Right cardiac atrium (tissue), 5 donors: Measurements from ENCODE around the gene MPP2. TPM values are rescaled to one million over a fixed set of nuclear protein-coding genes. Genes with fewer than 3 reads are reported as not detected.
"Not testable (repeated sequence)": the region's sequence is repeated elsewhere in the genome, so short reads cannot be mapped to it uniquely, and the experiment has no call there.

Experiments
- ATAC-seq, 2 donors: fragments of 200-7000 bp; cut with Tn5 transposase; one replicate each; pipeline versions ENCODE4 v1.8.0 to v1.9.1; 2020; ENCODE audit warnings: moderate library complexity in 2 of 2, mild to moderate bottlenecking in 1 of 2
- DNase-seq, 3 donors: peaks; one replicate each; pipeline ENCODE4 v3.0.0-alpha.2; 2020
- H3K27ac ChIP-seq: one replicate; pipeline ENCODE4 v1.5.1; 2013; ENCODE audit warnings: mild to moderate bottlenecking, low read length, control low read depth, moderate library complexity
- H3K27me3 ChIP-seq: one replicate; pipeline ENCODE4 v1.6.1; 2013; ENCODE audit not compliant: control insufficient read depth, insufficient read depth
- H3K4me1 ChIP-seq: one replicate; pipeline ENCODE4 v1.6.1; 2013; ENCODE audit warnings: low read length; ENCODE audit not compliant: control insufficient read depth, insufficient read depth
- H3K4me3 ChIP-seq: one replicate; pipeline ENCODE4 v1.5.1; 2013; ENCODE audit warnings: low read length, control low read depth
- H3K9me3 ChIP-seq: one replicate; pipeline ENCODE4 v1.6.1; 2013; ENCODE audit warnings: low read length; ENCODE audit not compliant: control insufficient read depth
- WGBS: extraction: QIAGEN DNeasy Blood & Tissue Kit; methylation state at CpG from one replicate; pipeline ENCODE4 v1.1.7; 2013; 5-methylcytosine and 5-hydroxymethylcytosine counted together
- intact Hi-C, 4 donors: fragments of 100-400 bp; cut with DNase I; formaldehyde crosslinking; loops; one replicate each; pipeline versions ENCODE4 v1.11.0 to v1.14.0; 2022 to 2023
- polyA plus RNA-seq: library from polyadenylated mRNA; stranded (reverse); fragments of 200-250 nt; gene quantifications from one replicate; pipeline ENCODE4 v1.2.3, GENCODE V29; 2013
- total RNA-seq, 4 donors: library from RNA; stranded (reverse); fragmentation: NEBNext Ultra II Directional; extraction: Animal tissue kit (Norgen Biotek cat#: 25700); gene quantifications; one replicate each; pipeline ENCODE4 v1.2.1, GENCODE V29; 2021
- donor health status: healthy with polysubstance abuse.
- donor health status: DM: no; HTN: yes; CAD: no.
- donor health status: DM: no; HTN: no; CAD: no.
- donor health status: DM: no; HTN: yes; CAD: no; lungs with severe emphysema.
- donor health status: DM: yes; HTN: yes; CAD: no.

The MPP2 gene
- total and polyA plus RNA-seq, 5 donors: 8.7 to 20.7 (median 15.1) TPM

DNA sequence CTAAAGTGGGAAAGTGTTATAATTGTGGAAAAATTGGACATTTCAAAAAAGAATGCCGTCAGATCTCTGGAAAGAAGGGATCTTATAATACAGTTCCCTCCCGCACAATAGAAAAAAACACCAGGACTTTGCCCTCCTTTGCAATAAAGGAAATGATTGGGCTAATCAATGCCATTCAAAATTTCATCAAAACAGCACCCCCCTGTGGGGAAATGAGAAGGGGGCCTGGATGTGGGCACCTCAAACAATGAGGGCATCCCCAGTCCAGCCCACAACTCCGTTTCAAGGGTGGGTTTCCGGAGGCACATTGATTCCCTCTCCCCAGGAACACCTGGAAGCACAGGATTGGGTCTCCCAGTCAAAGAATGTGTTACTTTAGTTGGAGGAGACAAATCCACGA lies 34.2 kb downstream of the MPP2 start:
- H3K4me1 ChIP-seq: no peaks in the 10 kb centered on the region
- no peak overlapping the region for H3K27ac ChIP-seq
- ATAC-seq: no peak

DNA sequence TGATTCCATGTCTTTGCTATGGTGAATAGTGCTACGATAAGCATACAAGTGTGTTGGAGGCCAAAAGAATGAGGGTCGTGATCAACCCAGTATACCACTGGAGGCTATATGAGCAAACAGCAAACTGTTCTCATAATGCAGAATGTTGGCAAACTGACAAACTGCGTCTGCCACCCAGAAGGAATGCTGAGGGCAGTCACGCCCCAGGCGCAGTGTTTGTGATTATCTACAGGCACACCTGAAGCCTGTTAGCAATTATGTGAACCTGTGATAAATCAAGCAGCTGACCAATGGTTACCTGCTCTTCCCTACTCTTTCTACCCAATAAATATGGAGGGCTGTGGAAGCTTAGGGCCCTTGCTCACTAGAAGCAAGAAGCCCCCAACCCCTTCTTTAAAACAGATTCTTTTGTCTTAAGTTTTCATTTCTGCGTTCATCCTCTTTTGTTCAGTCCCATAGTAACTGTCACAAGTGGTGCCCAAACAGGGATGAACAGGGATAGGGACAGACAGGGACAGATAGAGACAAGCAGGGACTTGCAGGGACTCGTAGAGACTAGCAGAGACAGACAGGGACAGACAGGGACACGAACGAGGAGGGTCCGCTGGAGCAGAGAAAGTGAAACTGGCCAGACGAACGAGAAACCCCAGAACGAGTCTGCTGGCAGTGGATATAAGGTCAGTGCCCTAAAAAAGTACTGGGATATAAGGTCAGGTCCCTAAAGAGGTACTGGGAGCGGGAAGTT lies 35.2 kb downstream of the MPP2 start:
- Histone ChIP-seq H3K4me1 (no peaks in the 10 kb centered on the region), H3K27ac (peak overlapping the region; percentile 73), H3K4me3 (no peak overlapping the region), H3K27me3 (no peaks in the 10 kb centered on the region), H3K9me3 (no peaks in the 10 kb centered on the region)
- intact Hi-C loops: no loop called here
- DNase-seq (no peak), ATAC-seq (peak in 1 of 2 donors; percentile 9)
- WGBS: 53% methylated on average over 14 of the region's 14 CpGs

More for the DNA sequence above, 34.2 kb downstream of the MPP2 start:
- 67% methylated on average over 5 of the region's 5 CpGs for WGBS
- Histone ChIP-seq H3K27me3 (no peaks in the 10 kb centered on the region), H3K4me3 (no peak overlapping the region), H3K9me3 (no peaks in the 10 kb centered on the region)
- intact Hi-C loops: no loop called here
- no peak for DNase-seq

DNA sequence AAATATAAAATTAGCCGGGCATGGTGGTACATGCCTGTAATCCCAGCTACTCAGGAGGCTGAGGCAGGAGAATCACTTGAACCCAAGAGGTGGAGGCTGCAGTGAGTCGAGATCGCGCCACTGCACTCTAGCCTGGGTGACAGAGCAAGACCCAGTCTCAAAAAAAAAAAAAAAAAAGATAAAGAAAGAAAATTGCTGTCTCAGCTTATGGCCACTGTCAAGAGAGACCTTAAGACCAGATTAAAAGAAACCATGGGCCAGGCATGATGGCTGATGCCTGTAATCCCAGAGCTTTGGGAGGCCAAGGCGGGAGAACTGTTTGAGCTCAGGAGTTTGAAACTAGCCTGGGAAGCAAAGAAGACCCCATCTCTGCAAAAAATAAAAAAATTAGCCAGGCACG lies 38.3 kb downstream of the MPP2 start:
- H3K9me3 ChIP-seq, H3K4me1 ChIP-seq, H3K27me3 ChIP-seq, ATAC-seq, DNase-seq, intact Hi-C loops, H3K27ac ChIP-seq, H3K4me3 ChIP-seq: not testable (repeated sequence)
- 75% methylated on average over 6 of the region's 6 CpGs for WGBS

DNA sequence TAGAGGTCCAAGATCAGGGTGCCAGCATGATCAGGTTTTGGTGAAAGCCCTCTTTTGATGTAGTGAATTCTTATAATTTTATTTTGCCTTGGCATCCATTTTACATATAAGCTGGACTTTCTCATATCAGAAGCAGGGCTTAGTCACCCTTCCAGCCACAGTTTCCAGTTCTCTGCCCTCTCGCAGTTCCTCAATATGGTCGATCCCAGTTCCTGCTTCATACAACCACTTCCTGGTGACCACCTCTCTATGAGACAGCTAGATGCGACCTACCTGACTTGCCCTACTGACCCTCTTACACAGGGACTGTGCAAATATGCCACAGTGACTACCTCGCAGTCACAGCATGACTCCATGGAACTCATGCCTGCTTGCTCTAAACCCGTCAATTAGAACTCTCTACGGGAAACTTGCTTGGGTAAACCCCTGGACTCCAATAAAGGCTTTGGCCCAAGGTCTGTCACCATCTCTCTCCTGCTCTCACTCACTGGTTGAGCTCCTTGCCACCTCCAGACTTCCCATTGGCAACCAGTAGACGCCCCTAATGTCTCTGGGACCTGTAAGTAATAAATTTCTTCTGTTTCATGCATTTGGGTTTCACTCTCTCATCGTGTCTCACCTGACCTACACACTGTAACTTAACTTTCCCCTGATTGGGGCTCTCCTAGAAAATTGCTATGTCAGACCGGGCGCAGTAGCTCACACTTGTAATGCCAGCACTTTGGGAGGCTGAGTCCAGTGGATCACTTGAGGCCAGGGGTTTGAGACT lies 38.9 kb downstream of the MPP2 start:
- no peaks in the 10 kb centered on the region for H3K27me3 ChIP-seq
- no peak overlapping the region for H3K27ac ChIP-seq
- 89% methylated on average over 10 of the region's 10 CpGs for WGBS
- no peaks in the 10 kb centered on the region for H3K9me3 ChIP-seq
- no peaks in the 10 kb centered on the region for H3K4me1 ChIP-seq
- ATAC-seq: no peak
- no peak for DNase-seq
- H3K4me3 ChIP-seq: no peak overlapping the region
- intact Hi-C loops: no loop called here

DNA sequence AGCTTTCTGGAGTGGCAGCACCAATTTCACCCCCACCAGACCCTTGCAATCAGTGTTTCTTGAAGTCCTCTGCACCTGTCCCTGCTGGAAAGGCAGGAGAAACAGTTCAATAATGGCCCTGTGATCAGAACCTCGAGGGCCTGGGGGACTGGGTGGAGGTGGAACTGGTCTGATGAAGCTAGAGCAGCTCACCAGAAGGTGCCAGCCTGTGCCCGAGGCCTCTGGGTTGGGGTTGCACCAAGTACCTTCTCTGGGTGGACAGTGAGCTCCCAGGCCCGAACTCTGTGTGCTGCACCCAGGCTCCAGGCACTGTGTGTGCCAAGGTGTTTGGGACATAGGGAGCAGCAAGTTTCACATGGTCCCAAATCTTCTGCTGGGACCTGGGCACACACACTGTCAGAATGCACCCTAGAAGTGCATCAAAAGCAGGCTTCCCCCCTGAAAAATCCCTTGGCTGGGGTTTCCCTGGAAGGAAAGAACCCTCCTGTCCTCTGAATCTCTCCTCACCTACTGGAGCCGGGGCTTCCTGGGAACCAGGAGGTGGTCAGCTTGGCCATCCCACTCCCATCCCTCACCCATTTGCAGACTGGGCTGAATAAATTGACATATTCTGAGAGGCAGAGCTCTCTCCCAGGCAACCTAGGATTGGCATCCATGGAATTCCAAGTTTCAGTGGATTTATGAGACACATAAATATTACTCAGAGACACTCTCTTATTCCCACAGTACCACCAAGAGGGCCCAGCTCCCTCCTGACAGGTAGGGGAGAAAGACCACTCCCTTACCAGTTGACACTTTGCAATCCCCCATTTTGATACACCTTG lies 43.0 kb downstream of the MPP2 start:
- Histone ChIP-seq H3K27ac (no peak overlapping the region), H3K4me3 (no peak overlapping the region), H3K4me1 (peaks cover 19% of the 10 kb centered on the region), H3K9me3 (no peaks in the 10 kb centered on the region), H3K27me3 (no peaks in the 10 kb centered on the region)
- ATAC-seq (peak in 1 of 2 donors; percentile 9), DNase-seq (no peak)
- 77% methylated on average over 4 of the region's 4 CpGs for WGBS
- intact Hi-C loops: no loop called here

DNA sequence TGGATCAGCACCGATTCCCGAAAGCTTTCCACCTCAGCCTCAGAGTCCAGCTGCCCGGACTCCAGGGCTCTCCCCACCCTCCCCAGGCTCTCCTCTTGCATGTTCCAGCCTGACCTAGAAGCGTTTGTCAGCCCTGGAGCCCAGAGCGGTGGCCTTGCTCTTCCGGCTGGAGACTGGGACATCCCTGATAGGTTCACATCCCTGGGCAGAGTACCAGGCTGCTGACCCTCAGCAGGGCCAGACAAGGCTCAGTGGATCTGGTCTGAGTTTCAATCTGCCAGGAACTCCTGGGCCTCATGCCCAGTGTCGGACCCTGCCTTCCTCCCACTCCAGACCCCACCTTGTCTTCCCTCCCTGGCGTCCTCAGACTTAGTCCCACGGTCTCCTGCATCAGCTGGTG lies 45.4 kb downstream of the MPP2 start:
- no peak for ATAC-seq
- H3K27ac ChIP-seq: peak overlapping the region; percentile 90
- intact Hi-C loops: no loop called here
- peaks cover 24% of the 10 kb centered on the region for H3K4me1 ChIP-seq
- H3K4me3 ChIP-seq: no peak overlapping the region
- H3K9me3 ChIP-seq: no peaks in the 10 kb centered on the region
- DNase-seq: no peak
- no peaks in the 10 kb centered on the region for H3K27me3 ChIP-seq
- 75% methylated on average over 9 of the region's 9 CpGs for WGBS

DNA sequence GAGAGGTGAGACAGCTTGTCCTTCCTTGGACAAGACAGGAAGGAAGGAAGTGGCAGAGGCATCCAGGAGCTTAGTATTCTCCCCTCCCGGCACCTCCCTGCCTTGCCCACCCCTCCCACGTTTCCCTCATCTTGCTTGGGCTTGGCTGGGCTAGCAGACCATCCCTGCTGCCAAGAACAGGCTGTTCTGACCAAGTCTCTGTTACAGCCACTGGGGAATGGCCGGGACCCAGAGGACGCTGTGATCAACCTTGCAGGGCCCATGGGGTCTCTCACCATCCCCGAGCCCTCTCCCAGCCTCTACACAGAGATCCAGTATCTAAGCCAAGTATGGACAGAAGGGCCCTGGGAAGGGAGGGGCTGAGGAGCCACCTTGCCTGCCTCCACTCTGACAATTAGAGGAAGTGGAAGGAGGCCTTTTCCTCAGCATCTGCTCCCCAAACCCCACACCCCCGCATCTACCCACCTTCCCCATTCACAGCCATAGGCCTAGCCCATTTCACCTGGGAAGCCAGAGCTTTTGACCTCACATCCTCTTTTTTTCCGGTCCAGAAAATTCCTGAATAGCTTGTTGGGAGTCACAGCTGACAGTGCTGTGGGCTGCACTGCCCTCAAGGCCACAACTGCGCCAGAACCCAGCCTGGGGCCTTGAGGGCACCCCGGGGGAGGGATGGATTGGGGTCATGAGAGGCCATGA lies 46.3 kb downstream of the MPP2 start:
- Histone ChIP-seq H3K4me1 (peaks cover 24% of the 10 kb centered on the region), H3K9me3 (no peaks in the 10 kb centered on the region), H3K4me3 (no peak overlapping the region), H3K27ac (peak overlapping the region; percentile 90), H3K27me3 (no peaks in the 10 kb centered on the region)
- peak; percentile 75 to 80 for ATAC-seq
- 39% methylated on average over 9 of the region's 9 CpGs for WGBS
- peak in 2 of 3 donors; percentile 59 to 87 for DNase-seq
- intact Hi-C loops: no loop called here

DNA sequence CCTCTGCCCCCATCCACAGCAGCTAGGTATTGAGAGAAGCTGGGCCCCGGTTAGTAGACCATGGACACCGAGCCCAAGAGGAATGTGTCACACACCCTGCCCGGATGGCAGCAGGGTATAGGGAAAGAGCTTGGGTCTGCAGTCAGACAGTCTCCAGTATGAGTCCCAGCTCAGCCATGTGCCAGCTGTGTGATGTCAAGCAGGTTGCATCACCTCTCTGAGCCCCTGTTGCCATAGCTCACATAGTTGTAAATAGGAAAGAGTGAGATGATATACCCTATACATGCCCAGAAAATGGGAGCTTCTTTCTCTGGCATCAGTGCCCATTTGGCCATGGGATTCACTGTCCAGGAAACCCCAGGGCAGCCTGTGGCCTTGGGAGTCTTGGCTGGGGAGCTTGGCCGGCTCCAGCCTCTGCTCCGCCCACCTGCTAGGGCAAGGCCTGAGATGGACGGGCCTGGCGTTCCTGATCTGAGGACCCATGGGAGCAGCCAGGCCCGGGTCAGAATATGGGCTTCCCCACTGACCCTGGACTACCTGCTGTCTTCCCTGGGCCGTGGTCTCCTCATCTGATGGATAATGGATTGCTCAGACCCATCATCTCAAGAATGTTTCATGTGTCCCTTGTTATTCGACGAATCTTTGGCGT lies 47.1 kb downstream of the MPP2 start:
- Histone ChIP-seq H3K4me3 (no peak overlapping the region), H3K27ac (peak overlapping the region; percentile 69), H3K9me3 (no peaks in the 10 kb centered on the region), H3K27me3 (no peaks in the 10 kb centered on the region), H3K4me1 (peaks cover 24% of the 10 kb centered on the region)
- DNase-seq (no peak), ATAC-seq (peak in 1 of 2 donors; percentile 21)
- 69% methylated on average over 12 of the region's 12 CpGs for WGBS
- intact Hi-C loops: no loop called here

DNA sequence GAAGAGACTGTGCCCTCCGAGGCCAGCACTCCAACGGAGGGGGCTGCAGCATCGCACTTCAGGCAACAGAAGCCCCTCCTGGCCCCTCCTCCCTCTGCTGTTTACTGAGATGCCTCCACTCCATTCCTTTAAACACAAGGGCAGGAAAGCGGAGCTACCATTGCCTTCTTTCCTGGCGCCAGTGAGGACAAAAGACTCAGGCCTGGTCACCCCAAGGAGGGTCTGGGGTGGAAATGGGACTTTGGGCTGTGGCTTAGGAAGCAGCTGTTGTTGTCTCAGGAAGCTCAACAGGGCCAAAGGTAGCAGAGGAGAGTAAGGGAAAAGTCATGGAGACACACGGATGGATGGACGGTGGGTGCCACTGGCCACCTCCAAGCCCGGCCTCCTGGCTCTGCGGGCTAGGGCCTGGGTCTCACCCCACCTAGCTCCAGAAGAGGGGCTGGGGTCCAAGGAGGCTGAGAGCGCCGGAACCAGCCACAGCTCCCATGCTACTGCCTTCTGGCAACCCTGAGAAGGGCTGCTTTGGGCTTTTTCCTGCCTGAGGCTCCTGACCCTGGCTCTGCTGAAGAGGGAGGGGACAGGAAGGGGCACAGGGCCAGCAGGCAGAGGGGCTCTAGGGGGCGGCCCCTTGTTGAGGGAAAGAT lies 49.3 kb downstream of the MPP2 start:
- Histone ChIP-seq H3K27me3 (no peaks in the 10 kb centered on the region), H3K9me3 (no peaks in the 10 kb centered on the region), H3K4me3 (no peak overlapping the region), H3K4me1 (peaks cover 24% of the 10 kb centered on the region), H3K27ac (peak overlapping the region; percentile 60)
- DNase-seq (no peak), ATAC-seq (no peak)
- intact Hi-C loops: no loop called here
- 60% methylated on average over 12 of the region's 12 CpGs for WGBS

DNA sequence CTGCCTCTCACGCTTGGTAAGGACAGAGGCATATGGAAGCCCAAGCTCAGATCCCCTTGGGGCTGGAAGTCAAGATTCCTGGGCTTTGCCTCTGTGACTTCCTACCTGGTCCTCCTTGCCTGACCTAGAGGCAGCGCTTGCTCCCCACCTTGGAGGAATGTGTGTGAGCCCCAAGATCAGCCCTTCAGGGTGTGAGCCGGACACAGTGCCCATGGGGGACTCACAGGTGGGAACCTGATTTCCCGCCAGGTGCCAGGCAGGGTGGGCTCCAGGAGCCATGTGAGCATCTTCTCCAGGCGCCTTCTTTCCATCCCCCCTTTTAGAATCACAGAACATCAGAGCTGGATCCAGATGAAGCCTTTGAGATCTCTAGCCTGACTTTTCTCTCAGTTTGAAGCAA lies 50.2 kb downstream of the MPP2 start:
- DNase-seq: no peak
- Histone ChIP-seq H3K27ac (peak overlapping the region; percentile 41), H3K4me3 (no peak overlapping the region), H3K9me3 (no peaks in the 10 kb centered on the region), H3K27me3 (no peaks in the 10 kb centered on the region), H3K4me1 (peaks cover 23% of the 10 kb centered on the region)
- intact Hi-C loops: no loop called here
- no peak for ATAC-seq
- WGBS: 90% methylated on average over 5 of the region's 5 CpGs
